HG03108 (cell line): ENCODE measurements around the gene DCANP1.

ENCODE experiments used
- ATAC-seq: cut with Tn5 transposase; IDR thresholded peaks from one replicate; pipeline ENCODE4 v1.9.1; 2021; ENCODE audit warnings: moderate library complexity; ENCODE audit not compliant: unreplicated experiment

The DCANP1 gene

GRCh38 chr5:135426102-135427082, 20.8 kb downstream of the DCANP1 start:
- no peak for ATAC-seq

GRCh38 chr5:135425641-135426040, 21.5 kb downstream of the DCANP1 start:
- no peak for ATAC-seq

- no peak for ATAC-seq
Observed at GRCh38 chr5:135423846-135424168, 23.3 kb downstream of the DCANP1 start.

- no peak for ATAC-seq
Observed at GRCh38 chr5:135423146-135423845, 23.9 kb downstream of the DCANP1 start.

- ATAC-seq: no peak
Observed at GRCh38 chr5:135422419-135422818, 24.7 kb downstream of the DCANP1 start.

GRCh38 chr5:135417083-135417482, 30.1 kb downstream of the DCANP1 start:
- ATAC-seq: no peak

- no peak for ATAC-seq
Observed at GRCh38 chr5:135405082-135405481, 42.1 kb downstream of the DCANP1 start.

- no peak for ATAC-seq
Observed at GRCh38 chr5:135402031-135402430, 45.1 kb downstream of the DCANP1 start.

GRCh38 chr5:135400866-135401265, 46.3 kb downstream of the DCANP1 start:
- no peak for ATAC-seq

- ATAC-seq: no peak
Observed at GRCh38 chr5:135399794-135400542, 47.2 kb downstream of the DCANP1 start.

- peak; percentile 82 for ATAC-seq
Observed at GRCh38 chr5:135398855-135399793, 48.0 kb downstream of the DCANP1 start, which contains the start of gene MACROH2A1. Gene MACROH2A1, minus strand, starts transcription at chr5:135399231. Its CDS starts 10,138 bp downstream, at chr5:135389093.

GRCh38 chr5:135398160-135398854, 48.8 kb downstream of the DCANP1 start:
- peak; percentile 30 for ATAC-seq

- no peak for ATAC-seq
Observed at GRCh38 chr5:135397084-135397483, 50.1 kb downstream of the DCANP1 start.

- no peak for ATAC-seq
Observed at GRCh38 chr5:135396459-135397055, 50.6 kb downstream of the DCANP1 start.

GRCh38 chr5:135395866-135396265, 51.3 kb downstream of the DCANP1 start:
- ATAC-seq: no peak

- ATAC-seq: no peak
Observed at GRCh38 chr5:135395451-135395850, 51.7 kb downstream of the DCANP1 start.
